GM10847 (cell line): Measurements from ENCODE around the gene DCUN1D2.

Experiments
- POLR2A ChIP-seq: IDR thresholded peaks from 2 replicates; pipeline ENCODE4 v1.6.1; 2011; ENCODE audit not compliant: insufficient read length; ENCODE audit errors: extremely low read depth

The DCUN1D2 gene

GRCh38 chr13:113447596-113447995 is 42.9 kb downstream of the DCUN1D2 start:
- no peak for TF ChIP-seq POLR2A

- no peak for TF ChIP-seq POLR2A
Measured at GRCh38 chr13:113446488-113446854, 44.0 kb downstream of the DCUN1D2 start.

- TF ChIP-seq POLR2A = no peak
Measured at GRCh38 chr13:113445791-113446487, 44.6 kb downstream of the DCUN1D2 start.

GRCh38 chr13:113443991-113444390 is 46.5 kb downstream of the DCUN1D2 start:
- no peak for TF ChIP-seq POLR2A

- no peak for TF ChIP-seq POLR2A
Measured at GRCh38 chr13:113442985-113443362, 47.5 kb downstream of the DCUN1D2 start.

GRCh38 chr13:113442354-113442984 is 48.0 kb downstream of the DCUN1D2 start:
- no peak for TF ChIP-seq POLR2A

GRCh38 chr13:113441661-113442060 is 48.9 kb downstream of the DCUN1D2 start:
- no peak for TF ChIP-seq POLR2A

GRCh38 chr13:113437408-113438010 is 53.0 kb downstream of the DCUN1D2 start:
- no peak for TF ChIP-seq POLR2A

- no peak for TF ChIP-seq POLR2A
Measured at GRCh38 chr13:113433391-113433916, 57.1 kb downstream of the DCUN1D2 start.

- TF ChIP-seq POLR2A = no peak
Measured at GRCh38 chr13:113432506-113433270, 57.8 kb downstream of the DCUN1D2 start.

GRCh38 chr13:113431171-113431570 is 59.3 kb downstream of the DCUN1D2 start:
- no peak for TF ChIP-seq POLR2A

GRCh38 chr13:113430378-113431110 is 60.0 kb downstream of the DCUN1D2 start:
- no peak for TF ChIP-seq POLR2A

GRCh38 chr13:113429608-113429985 is 60.9 kb downstream of the DCUN1D2 start:
- no peak for TF ChIP-seq POLR2A

GRCh38 chr13:113428871-113429607 is 61.5 kb downstream of the DCUN1D2 start:
- no peak for TF ChIP-seq POLR2A

- no peak for TF ChIP-seq POLR2A
Measured at GRCh38 chr13:113428469-113428865, 62.0 kb downstream of the DCUN1D2 start.
